ENCODE results near the gene TBCK.
A peak's percentile ranks its signal among the peaks of the same experiment; 100 is the strongest.

Gene TBCK

GRCh38 chr4:106315968-106316772, at the start of gene TBCK, which contains the start of gene AIMP1:
Gene TBCK, minus strand, starts transcription at chr4:106316209. Its CDS starts 7,249 bp downstream, at chr4:106308960.
Gene AIMP1, plus strand, starts transcription at chr4:106316550. Its CDS starts 8,460 bp downstream, at chr4:106325010.
- H3K4me3 ChIP-seq (ENCODE audit: control insufficient read depth, low read depth, low read length) = peak within 1 kb of the TSS; percentile 84
- TF ChIP-seq CTCF (conservative IDR thresholded peaks at IDR 0.05; ENCODE audit: control insufficient read depth, insufficient read depth, low read depth, low read length) = no peak
- DNase-seq (ENCODE audit: low read depth) = peak; percentile 91

- TF ChIP-seq CTCF (conservative IDR thresholded peaks at IDR 0.05; ENCODE audit: control insufficient read depth, insufficient read depth, low read depth, low read length) = no peak
- H3K4me3 ChIP-seq (ENCODE audit: control insufficient read depth, low read depth, low read length) = no peak overlapping the region
- peak; percentile 92 for DNase-seq (ENCODE audit: low read depth)
Measured at GRCh38 chr4:106365613-106366012, 49.6 kb upstream of the TBCK start.

- DNase-seq (ENCODE audit: low read depth) = no peak
- no peak for TF ChIP-seq CTCF (conservative IDR thresholded peaks at IDR 0.05; ENCODE audit: control insufficient read depth, insufficient read depth, low read depth, low read length)
- no peak overlapping the region for H3K4me3 ChIP-seq (ENCODE audit: control insufficient read depth, low read depth, low read length)
Measured at GRCh38 chr4:106364282-106364681, 48.3 kb upstream of the TBCK start.

GRCh38 chr4:106362086-106362825, 46.2 kb upstream of the TBCK start:
- no peak for TF ChIP-seq CTCF (conservative IDR thresholded peaks at IDR 0.05; ENCODE audit: control insufficient read depth, insufficient read depth, low read depth, low read length)
- DNase-seq (ENCODE audit: low read depth) = no peak
- no peak overlapping the region for H3K4me3 ChIP-seq (ENCODE audit: control insufficient read depth, low read depth, low read length)

- peak; percentile 69 for DNase-seq (ENCODE audit: low read depth)
- no peak for TF ChIP-seq CTCF (conservative IDR thresholded peaks at IDR 0.05; ENCODE audit: control insufficient read depth, insufficient read depth, low read depth, low read length)
- H3K4me3 ChIP-seq (ENCODE audit: control insufficient read depth, low read depth, low read length) = no peak overlapping the region
Measured at GRCh38 chr4:106358899-106359298, 42.9 kb upstream of the TBCK start.

GRCh38 chr4:106355193-106355592, 39.2 kb upstream of the TBCK start:
- no peak for TF ChIP-seq CTCF (conservative IDR thresholded peaks at IDR 0.05; ENCODE audit: control insufficient read depth, insufficient read depth, low read depth, low read length)
- no peak for DNase-seq (ENCODE audit: low read depth)
- no peak overlapping the region for H3K4me3 ChIP-seq (ENCODE audit: control insufficient read depth, low read depth, low read length)

Measured in fibroblast of mammary gland (primary cell).